Measurements from ENCODE around the gene FLT3LG. TPM values are rescaled to one million over a fixed set of nuclear protein-coding genes. Genes with fewer than 3 reads are reported as not detected.

Gene FLT3LG
- total and polyA plus RNA-seq, 2 of the 8 experiments (the other 6 are each of a cell fraction or from before 2014, with no cell fraction given), result 1.6 to 3.2 TPM

DNA sequence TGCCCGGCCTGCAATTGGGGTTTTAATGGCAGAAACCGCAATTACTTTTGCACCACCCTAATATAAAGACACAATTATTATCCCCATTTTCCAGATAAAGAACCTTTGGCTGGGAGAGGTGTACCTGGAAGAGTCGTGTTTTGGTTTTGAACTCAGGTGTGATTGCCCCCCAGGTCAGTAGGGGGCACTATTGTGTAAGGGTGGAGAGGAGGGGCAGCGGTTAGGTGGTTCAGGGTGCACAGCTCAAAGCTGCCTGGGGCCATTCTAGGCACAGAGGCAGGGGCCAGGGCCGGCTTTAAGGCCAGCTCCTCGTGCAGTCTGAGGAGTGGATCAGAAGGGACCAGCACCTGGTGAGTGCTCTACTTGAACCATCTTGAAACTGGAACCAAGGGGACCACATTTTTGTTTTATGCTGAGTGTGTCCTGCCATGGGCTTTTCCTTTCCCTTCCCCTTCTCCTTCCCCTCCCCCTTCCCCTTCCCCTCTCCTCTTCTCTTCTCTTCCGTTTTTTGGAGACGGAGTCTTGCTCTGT is 32.6 kb downstream of the FLT3LG start (continued):
- TF ChIP-seq, protein P1, sequence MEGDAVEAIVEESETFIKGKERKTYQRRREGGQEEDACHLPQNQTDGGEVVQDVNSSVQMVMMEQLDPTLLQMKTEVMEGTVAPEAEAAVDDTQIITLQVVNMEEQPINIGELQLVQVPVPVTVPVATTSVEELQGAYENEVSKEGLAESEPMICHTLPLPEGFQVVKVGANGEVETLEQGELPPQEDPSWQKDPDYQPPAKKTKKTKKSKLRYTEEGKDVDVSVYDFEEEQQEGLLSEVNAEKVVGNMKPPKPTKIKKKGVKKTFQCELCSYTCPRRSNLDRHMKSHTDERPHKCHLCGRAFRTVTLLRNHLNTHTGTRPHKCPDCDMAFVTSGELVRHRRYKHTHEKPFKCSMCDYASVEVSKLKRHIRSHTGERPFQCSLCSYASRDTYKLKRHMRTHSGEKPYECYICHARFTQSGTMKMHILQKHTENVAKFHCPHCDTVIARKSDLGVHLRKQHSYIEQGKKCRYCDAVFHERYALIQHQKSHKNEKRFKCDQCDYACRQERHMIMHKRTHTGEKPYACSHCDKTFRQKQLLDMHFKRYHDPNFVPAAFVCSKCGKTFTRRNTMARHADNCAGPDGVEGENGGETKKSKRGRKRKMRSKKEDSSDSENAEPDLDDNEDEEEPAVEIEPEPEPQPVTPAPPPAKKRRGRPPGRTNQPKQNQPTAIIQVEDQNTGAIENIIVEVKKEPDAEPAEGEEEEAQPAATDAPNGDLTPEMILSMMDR (IDR thresholded peaks at IDR 0.05; ENCODE audit: control extremely low read depth in 1 of 3, insufficient read depth in 1 of 3, low read depth in 1 of 3, low read length in 3 of 3), result peak; percentile 88 to 98 (median 94)
- TF ChIP-seq, protein P2, sequence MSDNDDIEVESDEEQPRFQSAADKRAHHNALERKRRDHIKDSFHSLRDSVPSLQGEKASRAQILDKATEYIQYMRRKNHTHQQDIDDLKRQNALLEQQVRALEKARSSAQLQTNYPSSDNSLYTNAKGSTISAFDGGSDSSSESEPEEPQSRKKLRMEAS (IDR thresholded peaks at IDR 0.05), result peak; percentile 31; the same call in 1 of the 2 replicates
- 0 out of 2 replicates have a peak, but pooled peaks have one; percentile 20 for TF ChIP-seq CREB1 (IDR thresholded peaks at IDR 0.05)
- no peak for TF ChIP-seq SAP30 (IDR thresholded peaks at IDR 0.05; ENCODE audit: insufficient read depth, insufficient replicate concordance, low read length)

All from H1 (cell line).